ENCODE results near the gene ASAP2.
"Not testable (repeated sequence)": the region's sequence is repeated elsewhere in the genome, so short reads cannot be mapped to it uniquely, and the experiment has no call there.

Gene ASAP2

DNA sequence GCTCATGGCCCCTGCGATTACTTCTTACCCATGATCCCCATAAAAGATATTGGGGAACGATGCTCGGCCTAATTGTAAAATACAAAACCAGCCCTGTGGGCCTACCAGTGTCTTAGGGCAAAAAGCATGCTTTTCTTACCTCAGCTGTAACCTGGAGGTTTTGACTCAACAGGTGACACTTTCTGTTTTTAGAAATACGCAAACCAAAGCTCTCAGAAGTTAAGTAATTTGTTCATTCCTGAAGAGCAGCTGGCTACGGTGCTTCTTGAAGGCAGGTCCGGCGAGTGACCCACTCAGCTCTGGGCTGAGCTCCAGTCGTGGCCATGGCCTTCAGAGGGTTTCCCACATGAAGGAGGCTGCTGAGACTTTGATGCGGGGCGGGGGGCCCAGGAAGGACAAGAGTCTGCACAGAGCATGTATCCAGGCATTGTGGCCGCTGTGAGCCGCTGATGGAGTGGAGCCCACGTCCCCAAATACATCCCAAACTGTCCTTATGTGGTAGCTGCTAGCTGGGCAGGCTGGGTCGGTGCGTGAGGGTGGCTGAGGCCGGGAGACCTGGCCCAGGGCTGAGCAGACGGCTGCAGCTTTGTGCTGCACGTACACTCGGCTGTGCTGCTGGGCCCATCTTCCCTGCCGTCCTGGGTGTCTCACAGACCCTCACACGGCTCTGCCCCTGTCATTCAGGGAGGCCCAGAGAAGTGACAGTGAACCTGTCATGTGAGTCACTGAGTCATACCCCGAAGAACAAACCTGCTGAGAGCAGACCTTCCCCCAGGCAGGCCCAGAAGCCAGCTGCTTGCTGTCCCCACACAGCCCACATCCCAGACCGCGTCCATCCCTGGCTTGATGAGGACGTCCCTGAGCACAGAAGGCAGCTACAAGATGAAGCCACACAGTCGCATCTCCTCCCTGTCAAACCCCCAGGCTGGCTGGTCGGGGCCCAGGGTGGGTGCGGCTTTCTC is 182.6 kb downstream of the ASAP2 start:
- no peak for DNase-seq

- no peak for DNase-seq
These were observed 183.7 kb downstream of the ASAP2 start for GRCh38 chr2:9390151-9390850.

DNA sequence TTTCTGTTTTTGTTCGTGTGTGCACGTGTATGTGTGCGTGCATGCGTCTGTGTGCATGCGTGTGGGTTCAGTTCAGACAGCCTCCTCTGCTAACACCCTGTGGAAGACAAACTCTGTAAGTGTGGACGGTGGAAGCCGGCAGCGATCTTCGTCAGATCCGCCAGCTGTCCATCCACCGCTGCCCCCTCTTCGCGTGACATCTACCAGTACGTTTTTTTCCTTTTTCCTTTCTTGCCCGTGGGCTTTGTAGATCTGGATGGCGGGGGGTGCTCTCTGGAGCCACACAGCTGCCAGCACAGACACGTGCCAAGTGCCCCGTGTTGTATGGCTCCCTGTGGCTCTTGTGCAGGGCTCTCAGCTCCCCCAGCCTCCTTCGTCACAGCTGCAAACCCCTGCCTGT is 184.4 kb downstream of the ASAP2 start:
- no peak for DNase-seq

GRCh38 chr2:9391961-9392720 is 185.5 kb downstream of the ASAP2 start:
- DNase-seq = no peak

DNA sequence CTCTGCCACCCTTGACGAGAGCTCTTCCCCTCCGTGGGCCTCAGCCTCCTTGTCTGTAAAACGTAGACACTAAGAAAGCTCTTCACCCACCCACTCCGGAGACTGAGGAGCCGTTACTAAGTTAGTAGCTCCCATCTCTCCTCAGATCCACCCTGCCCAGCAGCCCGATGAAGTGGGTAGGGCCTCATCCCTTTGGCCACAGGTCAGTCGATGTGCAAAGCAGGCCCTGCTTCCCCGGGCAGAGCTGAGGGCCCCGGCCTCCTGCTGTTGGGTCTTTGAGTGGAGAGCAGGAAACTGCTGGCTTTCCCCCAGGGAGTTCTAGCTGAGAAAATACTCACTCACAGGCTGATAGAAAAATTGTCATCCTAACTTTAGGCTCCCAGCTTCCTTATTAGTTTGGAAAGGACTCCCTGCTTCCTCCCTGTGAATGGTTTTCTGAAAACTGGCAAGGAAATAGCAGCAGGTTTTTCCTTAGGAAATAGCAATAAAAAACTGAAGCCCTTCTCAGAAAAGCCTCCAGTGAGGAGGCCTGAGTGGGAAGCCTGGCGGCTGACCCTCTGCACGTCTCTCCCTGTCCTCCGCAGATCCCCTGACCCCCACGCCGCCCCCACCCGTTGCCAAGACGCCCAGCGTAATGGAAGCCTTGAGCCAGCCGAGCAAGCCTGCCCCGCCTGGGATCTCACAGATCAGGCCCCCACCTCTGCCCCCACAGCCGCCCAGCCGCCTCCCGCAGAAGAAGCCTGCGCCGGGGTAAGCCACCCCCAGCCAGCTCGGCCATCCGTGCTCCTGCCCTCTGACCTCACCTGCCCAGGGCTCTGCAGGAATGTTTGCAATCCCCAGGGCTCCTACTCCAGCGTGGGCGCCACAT is 186.5 kb downstream of the ASAP2 start:
- no peak for DNase-seq

DNA sequence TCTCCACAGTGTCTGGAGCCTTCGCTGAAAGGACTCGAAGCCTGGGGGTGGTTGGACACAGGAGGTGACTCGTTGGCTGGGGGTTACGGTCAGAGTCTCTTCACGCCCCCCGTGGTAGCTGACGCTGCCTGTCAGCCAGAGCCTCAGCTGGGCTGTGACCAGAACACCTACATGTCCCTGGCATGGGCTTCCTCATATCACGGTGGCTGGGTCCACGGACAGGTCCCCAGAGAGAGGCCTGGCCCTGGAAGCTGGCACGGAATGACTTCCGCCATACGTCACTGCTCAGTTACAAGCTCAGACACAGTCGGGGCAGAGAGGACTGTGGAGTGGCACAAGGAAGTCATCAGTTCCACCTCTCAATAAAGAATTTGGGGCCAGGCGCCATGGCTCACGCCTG is 188.2 kb downstream of the ASAP2 start:
- no peak for DNase-seq

- DNase-seq = no peak
These were observed 190.6 kb downstream of the ASAP2 start for GRCh38 chr2:9397201-9397600.

GRCh38 chr2:9398251-9398650 is 191.6 kb downstream of the ASAP2 start:
- not testable (repeated sequence) for DNase-seq

- DNase-seq = no peak
These were observed 192.5 kb downstream of the ASAP2 start for GRCh38 chr2:9398881-9399780.

GRCh38 chr2:9400268-9401058 is 193.9 kb downstream of the ASAP2 start:
- DNase-seq = no peak

DNA sequence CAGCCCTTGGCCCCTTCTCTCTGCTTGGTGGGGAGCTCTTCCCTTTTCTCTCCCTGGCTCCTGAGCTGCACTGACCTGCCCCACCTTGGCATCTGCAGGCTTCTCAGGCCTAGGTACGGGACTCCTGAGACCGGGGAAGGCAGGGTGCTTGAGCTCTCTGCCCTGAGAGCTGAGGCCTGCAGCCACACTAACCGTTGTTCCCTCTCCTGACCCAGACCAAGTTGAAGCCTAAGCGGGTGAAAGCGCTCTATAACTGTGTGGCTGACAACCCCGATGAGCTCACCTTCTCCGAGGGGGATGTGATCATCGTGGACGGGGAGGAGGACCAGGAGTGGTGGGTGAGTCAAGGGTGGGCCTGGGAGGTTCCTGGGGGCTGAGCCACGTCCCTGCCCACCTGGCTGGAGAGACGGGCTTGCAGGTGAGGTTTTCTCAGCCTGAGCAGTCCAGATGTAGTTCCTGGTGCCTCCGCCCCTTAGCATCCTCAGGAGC is 194.5 kb downstream of the ASAP2 start:
- no peak for DNase-seq

DNA sequence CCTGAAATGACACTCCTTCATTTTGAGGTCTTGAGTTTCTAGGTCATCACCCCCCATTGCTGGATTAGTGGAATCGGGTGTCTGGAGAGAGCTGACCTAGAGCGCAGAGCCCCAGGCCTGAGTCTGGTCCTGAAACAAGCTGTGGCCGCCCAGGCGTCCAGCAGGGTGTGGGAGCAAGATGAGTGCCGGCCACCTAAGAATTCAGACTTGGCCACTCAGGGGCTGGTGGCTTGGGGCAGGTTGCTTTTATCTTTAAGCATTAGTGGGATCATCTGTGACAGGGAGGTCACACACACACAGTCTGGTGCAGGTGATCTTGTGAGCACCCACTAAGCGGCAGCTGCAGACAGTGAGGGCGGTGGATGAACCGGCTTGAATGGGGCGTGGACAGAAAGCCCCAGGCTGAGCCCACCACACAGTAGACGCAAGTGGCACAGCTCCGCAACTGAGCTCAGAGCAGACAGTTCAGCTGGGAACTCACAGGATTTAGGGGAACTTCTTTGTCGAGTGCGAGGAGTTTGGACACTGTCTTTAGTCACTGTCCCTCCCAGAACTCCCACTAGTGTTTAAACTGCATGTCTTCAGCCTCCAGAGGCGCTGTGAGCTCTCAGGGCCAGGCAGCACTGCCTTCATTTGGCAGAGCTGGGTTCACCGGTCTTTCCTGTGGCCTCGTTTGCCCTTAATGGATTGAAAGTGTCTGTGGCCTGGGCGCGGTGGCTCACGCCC is 195.2 kb downstream of the ASAP2 start:
- DNase-seq = no peak

DNA sequence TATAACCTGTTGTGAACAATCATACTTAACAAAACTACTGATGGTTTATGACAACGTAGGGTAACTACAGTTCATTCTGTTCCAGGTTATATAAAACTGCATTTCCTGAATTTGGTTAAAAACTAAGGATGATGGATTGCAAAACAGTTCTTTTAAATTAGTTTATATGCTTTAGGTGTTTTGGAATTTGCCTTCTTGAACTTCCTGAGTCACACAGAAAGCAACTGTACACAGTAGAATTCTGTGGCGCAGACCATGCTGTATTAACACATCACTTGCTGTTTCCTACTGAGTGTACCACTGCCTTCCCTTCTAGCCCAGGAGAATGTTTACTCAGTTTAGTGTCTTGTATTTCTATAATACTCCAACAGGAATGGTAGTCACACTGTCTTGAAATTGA is 197.3 kb downstream of the ASAP2 start:
- no peak for DNase-seq

DNA sequence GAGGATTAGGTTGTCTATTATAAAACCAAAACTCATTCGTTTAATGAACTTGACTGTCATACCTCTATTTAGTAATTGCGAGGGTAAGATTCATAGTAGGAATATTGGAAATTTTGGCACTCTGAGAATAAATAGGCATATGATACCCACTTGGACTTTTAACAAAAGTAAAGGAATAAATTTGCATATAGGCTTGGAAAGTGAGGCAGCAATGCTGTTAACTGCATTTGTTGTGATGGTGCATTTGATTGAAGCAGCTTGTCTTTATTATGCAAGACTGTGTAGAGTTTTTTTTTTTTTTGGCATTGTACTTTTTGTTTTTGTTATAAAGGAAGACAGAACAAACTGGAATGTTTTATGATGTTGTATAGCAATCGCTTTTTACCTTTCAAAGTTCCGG is 197.8 kb downstream of the ASAP2 start:
- DNase-seq = no peak

DNA sequence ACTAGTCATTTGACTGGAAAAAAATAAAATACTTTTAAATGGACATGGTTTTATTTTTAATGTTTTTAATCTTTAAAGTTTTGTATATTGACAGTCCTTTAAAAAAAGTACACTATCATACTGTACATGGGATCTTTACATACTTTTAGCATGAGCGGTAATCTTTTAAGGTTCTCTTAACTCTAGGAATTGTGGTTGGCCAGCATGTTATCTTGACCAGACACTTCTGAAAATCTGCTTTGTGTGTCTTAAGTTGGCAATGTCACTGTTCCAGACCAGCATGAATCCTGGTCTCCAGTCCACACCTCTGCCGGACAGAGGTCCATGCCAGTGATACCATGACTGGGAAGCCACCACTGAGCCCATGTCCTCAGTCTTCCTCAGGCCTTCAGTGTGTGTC is 199.0 kb downstream of the ASAP2 start:
- DNase-seq = no peak

- no peak for DNase-seq
These were observed 200.1 kb downstream of the ASAP2 start for GRCh38 chr2:9406529-9407362.

GRCh38 chr2:9407363-9407811 is 200.8 kb downstream of the ASAP2 start:
- no peak for DNase-seq

DNA sequence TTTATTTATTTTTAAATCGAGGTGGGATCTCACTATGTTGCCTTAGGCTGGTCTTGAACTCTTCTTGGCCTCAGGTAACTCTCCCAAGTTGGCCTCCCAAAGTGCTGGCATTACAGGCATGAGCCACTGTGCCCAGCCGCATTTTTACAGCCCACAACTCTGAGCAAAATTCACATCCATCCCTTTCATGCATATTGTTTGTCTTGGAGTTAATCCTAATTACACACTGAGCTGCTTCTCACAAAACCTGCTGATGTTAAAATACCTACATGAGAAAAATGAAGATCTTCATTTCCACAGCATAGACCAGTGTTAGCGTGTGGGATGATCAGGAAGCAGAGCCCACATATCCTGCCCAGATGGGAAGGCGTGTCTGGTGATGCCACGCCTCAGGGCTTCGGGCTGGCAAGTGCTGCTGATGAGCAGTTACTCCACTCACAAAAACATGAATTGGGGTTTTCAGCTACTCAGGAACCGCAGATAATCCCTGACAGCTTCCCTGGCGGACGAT is 202.1 kb downstream of the ASAP2 start:
- DNase-seq = no peak

Data from stimulated activated CD4-positive, alpha-beta T cell treated with anti-CD3 and anti-CD28 coated beads, Interleukin-2, amount 100 ng/mL, for 24 hours (primary cell).